ENCODE results near the gene IFRD1. TPM values are rescaled to one million over a fixed set of nuclear protein-coding genes. Genes with fewer than 3 reads are reported as not detected.
"Not testable (repeated sequence)": the region's sequence is repeated elsewhere in the genome, so short reads cannot be mapped to it uniquely, and the experiment has no call there.

Gene IFRD1
- total RNA-seq, 1 donor from 2014 or later: 52.5 TPM

DNA sequence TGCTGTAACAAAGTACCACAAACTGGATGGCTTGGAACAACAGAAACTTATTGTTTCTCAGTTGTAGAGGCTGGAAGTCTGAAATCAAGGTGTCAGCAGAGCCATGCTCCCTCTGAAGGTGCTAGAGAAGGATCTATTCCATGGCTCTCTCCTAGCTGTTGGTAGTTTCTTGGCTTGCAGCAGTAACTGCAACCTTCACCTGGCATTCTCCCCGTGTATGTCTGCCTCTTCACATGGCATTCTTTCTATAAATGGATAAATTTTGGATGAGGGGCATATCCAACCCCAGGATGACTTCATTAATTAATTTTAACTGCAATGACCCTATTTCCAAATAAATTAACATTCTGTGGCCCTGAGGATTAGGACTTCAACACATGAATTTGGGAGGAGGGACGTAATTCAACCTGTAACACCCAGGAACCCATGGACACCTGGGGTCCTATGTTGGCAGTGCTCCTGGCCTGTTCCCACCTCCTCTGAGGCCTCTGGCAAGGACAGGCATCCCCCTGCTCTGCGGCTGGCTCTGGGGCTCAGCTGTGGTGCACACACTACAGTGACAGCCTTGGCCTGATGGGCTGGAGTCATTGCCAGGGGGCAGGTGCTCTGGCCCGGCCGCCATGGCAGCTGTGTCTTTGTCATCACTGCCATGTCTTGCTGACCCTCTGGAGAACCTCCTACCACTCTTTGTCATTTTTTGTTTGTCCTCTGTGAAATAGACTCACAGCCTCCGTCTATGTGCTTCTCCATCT lies 61.4 kb downstream of the IFRD1 start:
- no peak overlapping the region for H3K4me3 Mint-ChIP-seq
- no peak for TF ChIP-seq CTCF (IDR thresholded peaks at IDR 0.05; ENCODE audit: unreplicated experiment)
- peaks cover 3% of the 10 kb centered on the region for H3K9me3 Mint-ChIP-seq
- no peaks in the 10 kb centered on the region for H3K36me3 Mint-ChIP-seq
- H3K27ac Mint-ChIP-seq: no peak overlapping the region
- H3K27me3 Mint-ChIP-seq (ENCODE audit: low read depth): peaks cover 6% of the 10 kb centered on the region
- peaks cover 4% of the 10 kb centered on the region for H3K4me1 Mint-ChIP-seq
- no peak for DNase-seq (ENCODE audit: low spot score in 2 of 2, unreplicated experiment in 2 of 2)

DNA sequence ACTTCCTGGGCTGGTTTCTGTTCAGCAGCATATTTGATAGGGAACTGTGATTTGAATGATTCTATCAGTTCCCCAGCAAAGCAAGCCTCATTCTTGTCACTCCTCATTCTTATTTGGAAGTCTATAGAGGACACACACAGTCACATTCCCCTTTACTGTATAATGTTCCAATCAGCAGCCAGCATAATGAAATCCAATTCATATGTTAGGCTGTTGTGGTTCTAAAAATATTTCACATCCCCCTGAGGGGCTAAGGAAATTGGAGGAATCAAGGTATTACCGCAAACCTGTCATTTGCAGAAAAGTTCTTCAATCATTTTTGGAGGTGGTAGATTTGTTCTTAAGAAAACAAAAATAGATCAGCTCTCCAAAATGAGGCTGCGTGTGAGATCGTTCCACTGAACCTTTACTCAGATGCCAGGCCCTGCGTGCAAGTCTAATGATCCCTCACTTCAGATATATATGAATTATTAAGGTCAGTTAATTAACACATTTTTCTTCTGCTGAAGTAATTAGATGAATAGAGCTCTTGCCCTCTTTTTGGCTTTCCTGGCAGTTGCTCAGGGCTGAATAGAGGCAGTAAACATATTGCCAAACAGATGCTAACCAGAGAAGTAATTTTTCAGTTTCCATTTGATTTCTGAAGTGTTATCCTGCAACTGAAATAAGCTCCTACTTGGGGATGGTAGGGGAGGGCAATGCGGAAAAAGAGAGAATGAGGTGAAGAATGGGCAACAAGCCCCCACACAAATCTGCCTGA lies 62.4 kb downstream of the IFRD1 start:
- peaks cover 4% of the 10 kb centered on the region for H3K4me1 Mint-ChIP-seq
- peaks cover 3% of the 10 kb centered on the region for H3K9me3 Mint-ChIP-seq
- H3K27ac Mint-ChIP-seq: no peak overlapping the region
- no peak for TF ChIP-seq CTCF (IDR thresholded peaks at IDR 0.05; ENCODE audit: unreplicated experiment)
- no peak for DNase-seq (ENCODE audit: low spot score in 2 of 2, unreplicated experiment in 2 of 2)
- H3K4me3 Mint-ChIP-seq: no peak overlapping the region
- peaks cover 13% of the 10 kb centered on the region for H3K27me3 Mint-ChIP-seq (ENCODE audit: low read depth)
- H3K36me3 Mint-ChIP-seq: no peaks in the 10 kb centered on the region

- Mint-ChIP-seq H3K4me1 (no peaks in the 10 kb centered on the region), H3K9me3 (peaks cover 5% of the 10 kb centered on the region), H3K27ac (no peak overlapping the region), H3K27me3 (ENCODE audit: low read depth) (peaks cover 19% of the 10 kb centered on the region), H3K4me3 (no peak overlapping the region), H3K36me3 (no peaks in the 10 kb centered on the region)
- no peak for DNase-seq (ENCODE audit: low spot score in 2 of 2, unreplicated experiment in 2 of 2)
- no peak for TF ChIP-seq CTCF (IDR thresholded peaks at IDR 0.05; ENCODE audit: unreplicated experiment)
Observed at GRCh38 chr7:112515989-112516388, 65.7 kb downstream of the IFRD1 start.

- not testable (repeated sequence) for H3K36me3 Mint-ChIP-seq; DNase-seq (ENCODE audit: low spot score in 2 of 2, unreplicated experiment in 2 of 2); H3K4me1 Mint-ChIP-seq; H3K9me3 Mint-ChIP-seq; H3K27ac Mint-ChIP-seq; H3K4me3 Mint-ChIP-seq
- peaks cover 20% of the 10 kb centered on the region for H3K27me3 Mint-ChIP-seq (ENCODE audit: low read depth)
Observed at GRCh38 chr7:112516418-112516817, 66.2 kb downstream of the IFRD1 start.

GRCh38 chr7:112517487-112517886 lies 67.2 kb downstream of the IFRD1 start:
- peaks cover 8% of the 10 kb centered on the region for H3K9me3 Mint-ChIP-seq
- H3K4me3 Mint-ChIP-seq: no peak overlapping the region
- TF ChIP-seq CTCF (IDR thresholded peaks at IDR 0.05; ENCODE audit: unreplicated experiment): no peak
- H3K36me3 Mint-ChIP-seq: no peaks in the 10 kb centered on the region
- no peak for DNase-seq (ENCODE audit: low spot score in 2 of 2, unreplicated experiment in 2 of 2)
- H3K27ac Mint-ChIP-seq: no peak overlapping the region
- no peaks in the 10 kb centered on the region for H3K4me1 Mint-ChIP-seq
- peaks cover 23% of the 10 kb centered on the region for H3K27me3 Mint-ChIP-seq (ENCODE audit: low read depth)

DNA sequence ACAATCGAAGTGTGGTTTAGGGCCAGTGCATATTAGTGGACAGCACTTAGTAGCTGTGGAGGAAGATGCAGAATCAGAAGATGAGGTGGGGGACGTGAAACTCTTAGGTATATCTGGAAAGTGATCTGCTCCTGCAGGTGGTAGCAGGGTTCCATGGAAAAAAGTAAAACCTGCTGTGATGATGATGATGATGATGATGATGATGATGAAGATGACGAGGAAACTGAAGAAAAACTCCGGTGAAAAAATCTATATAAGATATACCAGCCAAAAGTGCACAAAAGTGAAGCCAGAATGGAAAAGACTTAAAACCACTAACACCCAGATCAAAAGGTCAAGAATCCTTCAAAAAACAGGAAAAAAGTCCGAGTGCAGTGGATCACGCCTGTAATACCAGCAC lies 70.5 kb downstream of the IFRD1 start:
- no peak overlapping the region for H3K27ac Mint-ChIP-seq
- H3K4me3 Mint-ChIP-seq: no peak overlapping the region
- H3K9me3 Mint-ChIP-seq: peaks cover 8% of the 10 kb centered on the region
- TF ChIP-seq CTCF (IDR thresholded peaks at IDR 0.05; ENCODE audit: unreplicated experiment): no peak
- no peaks in the 10 kb centered on the region for H3K36me3 Mint-ChIP-seq
- DNase-seq (ENCODE audit: low spot score in 2 of 2, unreplicated experiment in 2 of 2): no peak
- H3K4me1 Mint-ChIP-seq: no peaks in the 10 kb centered on the region
- peaks cover 22% of the 10 kb centered on the region for H3K27me3 Mint-ChIP-seq (ENCODE audit: low read depth)
